Measurements from ENCODE around the gene MICAL3.
"Not testable (repeated sequence)": the region's sequence is repeated elsewhere in the genome, so short reads cannot be mapped to it uniquely, and the experiment has no call there.

Gene MICAL3

DNA sequence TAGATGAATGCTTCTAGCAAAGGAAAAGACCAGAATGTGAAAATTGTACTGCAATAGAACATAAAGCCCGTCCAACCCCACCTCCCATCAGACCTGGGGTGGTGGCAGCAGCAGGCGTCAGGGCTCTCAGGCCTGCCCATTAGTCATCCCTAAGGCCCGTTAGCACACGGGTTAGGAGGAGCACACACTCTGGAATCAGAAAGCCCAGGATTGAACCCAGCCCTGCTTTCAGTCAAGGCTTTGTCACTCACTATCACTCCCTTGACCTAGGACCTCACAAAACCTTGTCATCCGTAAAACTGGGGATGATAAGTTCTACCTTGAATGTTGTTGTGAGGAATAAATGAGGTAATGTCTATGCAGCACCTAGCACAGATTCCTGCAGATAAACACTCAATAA lies 26.9 kb downstream of the MICAL3 start:
- TF ChIP-seq, protein P1, sequence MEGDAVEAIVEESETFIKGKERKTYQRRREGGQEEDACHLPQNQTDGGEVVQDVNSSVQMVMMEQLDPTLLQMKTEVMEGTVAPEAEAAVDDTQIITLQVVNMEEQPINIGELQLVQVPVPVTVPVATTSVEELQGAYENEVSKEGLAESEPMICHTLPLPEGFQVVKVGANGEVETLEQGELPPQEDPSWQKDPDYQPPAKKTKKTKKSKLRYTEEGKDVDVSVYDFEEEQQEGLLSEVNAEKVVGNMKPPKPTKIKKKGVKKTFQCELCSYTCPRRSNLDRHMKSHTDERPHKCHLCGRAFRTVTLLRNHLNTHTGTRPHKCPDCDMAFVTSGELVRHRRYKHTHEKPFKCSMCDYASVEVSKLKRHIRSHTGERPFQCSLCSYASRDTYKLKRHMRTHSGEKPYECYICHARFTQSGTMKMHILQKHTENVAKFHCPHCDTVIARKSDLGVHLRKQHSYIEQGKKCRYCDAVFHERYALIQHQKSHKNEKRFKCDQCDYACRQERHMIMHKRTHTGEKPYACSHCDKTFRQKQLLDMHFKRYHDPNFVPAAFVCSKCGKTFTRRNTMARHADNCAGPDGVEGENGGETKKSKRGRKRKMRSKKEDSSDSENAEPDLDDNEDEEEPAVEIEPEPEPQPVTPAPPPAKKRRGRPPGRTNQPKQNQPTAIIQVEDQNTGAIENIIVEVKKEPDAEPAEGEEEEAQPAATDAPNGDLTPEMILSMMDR (conservative IDR thresholded peaks at IDR 0.05; ENCODE audit: control insufficient read depth, insufficient read depth, low read depth, low read length), result no peak
- H3K4me3 ChIP-seq (ENCODE audit: control insufficient read depth, low read depth, low read length), result no peak overlapping the region
- DNase-seq (ENCODE audit: low read depth), result peak; percentile 22

DNA sequence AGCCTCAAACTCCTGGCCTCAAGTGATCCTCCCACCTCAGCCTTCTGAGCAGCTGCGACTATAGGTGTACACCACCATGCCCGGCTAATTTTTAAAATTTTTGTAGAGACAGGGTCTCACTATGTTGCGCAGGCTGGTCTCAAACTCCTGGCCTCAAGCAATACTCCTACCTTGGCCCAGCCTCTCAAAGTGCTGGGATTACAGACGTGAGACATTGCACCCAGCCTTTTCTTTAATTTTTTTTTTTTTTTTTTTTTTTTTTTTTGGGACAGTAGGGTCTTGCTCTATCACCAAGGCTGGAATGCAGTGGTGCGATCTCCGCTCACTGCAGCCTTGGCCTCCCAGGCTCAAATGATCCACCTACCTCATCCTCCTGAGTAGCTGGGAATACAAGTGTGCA lies 29.1 kb downstream of the MICAL3 start:
- not testable (repeated sequence) for DNase-seq (ENCODE audit: low read depth); H3K4me3 ChIP-seq (ENCODE audit: control insufficient read depth, low read depth, low read length)

DNA sequence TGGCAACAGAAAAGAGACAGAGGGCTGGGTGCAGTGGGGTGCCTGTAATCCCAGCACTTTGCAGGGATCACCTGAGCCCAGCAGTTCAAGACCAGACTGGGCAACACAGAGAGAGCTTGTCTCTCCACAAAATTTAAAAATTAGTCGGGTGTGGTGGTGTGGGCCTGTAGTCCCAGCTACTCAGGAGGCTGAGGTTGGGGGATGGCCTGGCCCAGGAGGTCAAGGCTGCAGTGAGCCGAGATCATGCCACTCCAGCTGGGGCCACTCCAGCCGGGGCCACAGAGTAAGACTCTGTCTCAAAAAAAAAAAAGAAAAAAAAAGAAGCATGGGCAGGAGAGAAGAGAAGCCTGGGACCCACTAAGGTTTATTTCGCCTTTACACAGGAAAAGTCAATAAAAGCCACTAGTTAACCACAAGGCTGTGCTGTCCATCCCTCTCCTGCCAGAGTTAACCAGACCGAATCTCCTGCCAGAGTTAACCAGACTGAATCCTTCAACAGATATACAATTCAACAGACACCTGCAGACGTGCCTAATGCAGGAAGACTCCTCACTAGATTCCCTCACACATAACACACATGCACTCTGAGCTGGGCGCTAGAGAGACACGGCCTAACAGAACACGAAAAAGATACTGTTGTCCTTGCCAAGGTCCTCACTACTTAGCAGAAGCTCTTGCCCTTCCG lies 29.8 kb downstream of the MICAL3 start:
- DNase-seq (ENCODE audit: low read depth), result no peak
- TF ChIP-seq, protein P1 (conservative IDR thresholded peaks at IDR 0.05; ENCODE audit: control insufficient read depth, insufficient read depth, low read depth, low read length), result no peak
- H3K4me3 ChIP-seq (ENCODE audit: control insufficient read depth, low read depth, low read length), result no peak overlapping the region

DNA sequence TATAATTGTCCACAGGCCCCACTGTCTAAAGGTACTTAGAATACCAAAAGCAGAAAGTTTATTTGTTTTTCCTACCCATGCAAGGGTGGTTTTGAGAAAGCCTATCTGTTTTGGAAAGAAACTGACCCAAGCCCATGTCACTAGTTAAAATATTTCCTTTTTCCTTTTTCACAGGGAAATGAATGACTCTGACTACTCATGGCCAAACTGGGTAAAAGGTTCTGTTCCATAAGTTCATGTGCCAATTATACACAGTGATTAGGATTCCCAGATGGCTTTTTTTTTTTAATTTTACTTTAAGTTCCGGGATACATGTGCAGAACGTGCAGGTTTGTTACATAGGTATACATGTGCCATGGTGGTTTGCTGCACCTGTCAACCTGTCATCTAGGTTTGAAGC lies 31.4 kb downstream of the MICAL3 start:
- H3K4me3 ChIP-seq (ENCODE audit: control insufficient read depth, low read depth, low read length); DNase-seq (ENCODE audit: low read depth): not testable (repeated sequence)

DNA sequence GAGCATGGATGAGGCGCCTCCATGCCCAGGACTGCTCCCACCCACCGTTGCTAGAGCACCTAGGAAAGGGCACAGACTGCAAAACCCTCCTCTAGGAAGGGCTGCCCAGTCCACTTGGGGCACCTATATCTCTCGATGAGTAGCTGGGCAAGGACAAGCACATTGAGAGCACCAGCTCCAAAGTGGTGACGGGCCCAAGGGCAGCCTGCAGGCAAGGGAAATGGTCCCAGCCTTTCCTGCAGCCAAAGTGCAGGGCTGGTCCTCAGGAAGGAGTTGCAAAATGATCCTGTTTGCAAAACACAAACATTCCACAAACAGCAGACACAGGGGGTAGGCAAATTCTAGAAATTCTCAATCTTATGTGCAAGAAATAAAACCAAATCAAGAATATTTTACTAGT lies 32.4 kb downstream of the MICAL3 start:
- H3K4me3 ChIP-seq (ENCODE audit: control insufficient read depth, low read depth, low read length), result not testable (repeated sequence)

DNA sequence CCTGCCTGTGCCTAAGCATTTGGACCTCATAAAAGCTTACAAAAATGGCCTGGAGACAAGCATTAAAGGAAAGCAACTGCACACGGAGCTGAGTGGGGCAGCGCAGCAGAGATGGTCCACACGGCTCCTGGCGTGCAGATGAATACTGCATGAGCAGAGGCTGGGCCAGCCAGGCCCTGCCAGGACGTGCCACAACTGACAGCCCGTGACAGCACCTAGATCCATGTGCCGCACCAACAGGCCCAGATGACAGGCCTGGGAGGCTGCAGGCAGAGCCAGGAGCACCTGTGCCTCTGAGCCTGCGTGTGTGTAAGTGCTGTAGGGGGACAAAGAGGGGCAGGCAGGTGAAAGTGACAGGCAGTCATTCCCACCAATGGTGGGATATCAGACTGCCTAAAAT lies 33.4 kb downstream of the MICAL3 start:
- TF ChIP-seq, protein P1 (conservative IDR thresholded peaks at IDR 0.05; ENCODE audit: control insufficient read depth, insufficient read depth, low read depth, low read length), result no peak
- no peak for DNase-seq (ENCODE audit: low read depth)

More for the DNA sequence above, 32.4 kb downstream of the MICAL3 start:
- not testable (repeated sequence) for DNase-seq (ENCODE audit: low read depth)

DNA sequence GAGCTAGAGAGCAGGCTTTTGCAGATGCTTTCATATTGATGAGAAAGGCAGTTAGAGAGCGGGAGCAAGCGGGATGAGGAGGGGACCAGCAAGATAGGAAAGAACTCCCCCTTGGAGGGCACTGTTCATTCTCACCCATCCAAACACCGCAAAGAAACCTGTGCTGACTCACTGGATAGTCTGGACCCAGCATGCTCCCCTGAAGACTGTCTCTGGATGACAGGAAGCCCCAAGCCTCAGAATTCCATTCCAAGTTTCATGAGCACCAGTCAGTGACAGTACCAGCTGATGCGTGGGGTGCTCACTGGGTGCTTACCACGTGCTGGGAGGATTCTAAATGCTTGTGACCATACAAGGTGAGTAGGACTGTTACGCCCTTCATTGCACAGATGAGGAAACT lies 34.2 kb downstream of the MICAL3 start:
- H3K4me3 ChIP-seq (ENCODE audit: control insufficient read depth, low read depth, low read length), result no peak overlapping the region
- no peak for DNase-seq (ENCODE audit: low read depth)
- TF ChIP-seq, protein P1 (conservative IDR thresholded peaks at IDR 0.05; ENCODE audit: control insufficient read depth, insufficient read depth, low read depth, low read length), result no peak

More for the DNA sequence above, 33.4 kb downstream of the MICAL3 start:
- H3K4me3 ChIP-seq (ENCODE audit: control insufficient read depth, low read depth, low read length), result no peak overlapping the region

DNA sequence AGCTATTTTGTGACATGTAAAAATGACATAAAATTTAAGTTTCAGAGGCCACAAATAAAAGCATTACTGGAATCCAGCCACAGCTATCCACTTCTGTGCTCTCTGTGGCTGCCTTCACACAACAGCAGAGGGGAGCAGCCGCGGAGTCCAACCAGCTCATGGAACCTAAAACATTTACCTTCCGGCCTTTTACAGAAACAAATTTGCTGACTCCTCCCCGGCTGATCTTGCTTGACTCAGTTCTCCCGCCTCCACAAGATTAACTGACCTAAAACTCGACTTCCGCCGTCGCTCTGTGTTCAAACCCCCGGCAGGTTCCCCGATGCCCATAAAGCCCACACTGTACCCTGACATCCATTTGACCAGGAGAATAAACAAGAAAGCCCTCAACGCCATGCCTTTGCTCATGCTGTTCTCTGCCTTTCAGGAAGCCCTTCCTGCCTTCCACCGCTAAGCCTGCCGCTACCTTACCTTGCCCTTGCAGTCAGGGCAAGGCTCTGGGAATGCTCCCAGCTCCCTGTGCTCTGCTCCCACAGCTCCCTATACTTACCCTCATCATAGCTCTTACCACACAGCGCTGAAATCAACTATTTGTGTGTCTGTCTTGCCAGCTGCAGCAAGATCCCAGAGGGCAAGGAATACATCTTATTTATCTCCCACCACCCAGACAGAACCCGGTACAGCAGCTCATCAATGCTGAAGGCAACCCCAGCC lies 35.4 kb downstream of the MICAL3 start:
- no peak for DNase-seq (ENCODE audit: low read depth)
- H3K4me3 ChIP-seq (ENCODE audit: control insufficient read depth, low read depth, low read length), result no peak overlapping the region
- TF ChIP-seq, protein P1 (conservative IDR thresholded peaks at IDR 0.05; ENCODE audit: control insufficient read depth, insufficient read depth, low read depth, low read length), result no peak

Data from fibroblast of mammary gland (primary cell).